Activated T-helper 17 cell treated with anti-CD3 and anti-CD28 coated beads, Interleukin-2, amount 50 U/mL, for 72 hours (primary cell): Measurements from ENCODE around the gene CECR2. TPM values are rescaled to one million over a fixed set of nuclear protein-coding genes. Genes with fewer than 3 reads are reported as not detected.
A peak's percentile ranks its signal among the peaks of the same experiment; 100 is the strongest.

Source experiments
- ATAC-seq: fragments of 150-1000 bp; cut with Tn5 transposase; replicated peaks from 2 replicates; pipeline ENCODE4 v1.10.0; 2021; ENCODE audit warnings: mild to moderate bottlenecking, moderate library complexity
- H3K27ac Mint-ChIP-seq: one replicate; pipeline ENCODE4 v1.8.0; 2022; ENCODE audit warnings: mixed read lengths
- H3K27me3 Mint-ChIP-seq: one replicate; pipeline ENCODE4 v1.8.0; 2022; ENCODE audit warnings: mixed read lengths
- H3K36me3 Mint-ChIP-seq: one replicate; pipeline ENCODE4 v1.8.0; 2022; ENCODE audit warnings: low read depth, mild to moderate bottlenecking, mixed read lengths
- H3K4me1 Mint-ChIP-seq: one replicate; pipeline ENCODE4 v1.8.0; 2022; ENCODE audit warnings: mixed read lengths
- H3K4me3 Mint-ChIP-seq: one replicate; pipeline ENCODE4 v1.8.0; 2022; ENCODE audit warnings: mild to moderate bottlenecking, mixed read lengths
- H3K9me3 Mint-ChIP-seq: one replicate; pipeline ENCODE4 v1.8.0; 2022; ENCODE audit warnings: mixed read lengths
- total RNA-seq, 2 donors: library from RNA; stranded (reverse); gene quantifications; one replicate each; pipeline ENCODE4 v1.2.3, GENCODE V29; 2022

CECR2 gene
- total RNA-seq, 2 donors from 2014 or later, result 0.06 to 0.19 TPM

GRCh38 chr22:17581631-17582030, 212.4 kb downstream of the CECR2 start:
- no peak for ATAC-seq
- Mint-ChIP-seq H3K4me3 (no peak overlapping the region), H3K36me3 (no peaks in the 10 kb centered on the region), H3K9me3 (no peaks in the 10 kb centered on the region), H3K4me1 (no peaks in the 10 kb centered on the region), H3K27ac (no peak overlapping the region), H3K27me3 (no peaks in the 10 kb centered on the region)

GRCh38 chr22:17583151-17583550, 213.9 kb downstream of the CECR2 start:
- no peaks in the 10 kb centered on the region for H3K27me3 Mint-ChIP-seq
- H3K9me3 Mint-ChIP-seq, result no peaks in the 10 kb centered on the region
- H3K27ac Mint-ChIP-seq, result no peak overlapping the region

GRCh38 chr22:17586831-17587440, 217.7 kb downstream of the CECR2 start:
- H3K4me3 Mint-ChIP-seq, result no peak overlapping the region
- H3K27ac Mint-ChIP-seq, result no peak overlapping the region
- H3K9me3 Mint-ChIP-seq, result no peaks in the 10 kb centered on the region
- ATAC-seq, result no peak
- H3K27me3 Mint-ChIP-seq, result no peaks in the 10 kb centered on the region
- H3K36me3 Mint-ChIP-seq, result peaks cover 21% of the 10 kb centered on the region
- no peaks in the 10 kb centered on the region for H3K4me1 Mint-ChIP-seq

More at GRCh38 chr22:17583151-17583550, 213.9 kb downstream of the CECR2 start:
- Mint-ChIP-seq H3K36me3 (no peaks in the 10 kb centered on the region), H3K4me3 (no peak overlapping the region), H3K4me1 (no peaks in the 10 kb centered on the region)
- no peak for ATAC-seq

GRCh38 chr22:17587629-17588028, 218.4 kb downstream of the CECR2 start:
- H3K4me3 Mint-ChIP-seq, result no peak overlapping the region
- no peaks in the 10 kb centered on the region for H3K4me1 Mint-ChIP-seq
- H3K27ac Mint-ChIP-seq, result no peak overlapping the region
- no peaks in the 10 kb centered on the region for H3K27me3 Mint-ChIP-seq
- peaks cover 28% of the 10 kb centered on the region for H3K36me3 Mint-ChIP-seq
- no peaks in the 10 kb centered on the region for H3K9me3 Mint-ChIP-seq
- no peak for ATAC-seq

GRCh38 chr22:17588606-17589005, 219.3 kb downstream of the CECR2 start:
- Mint-ChIP-seq H3K27ac (no peak overlapping the region), H3K9me3 (no peaks in the 10 kb centered on the region), H3K4me3 (no peak overlapping the region), H3K4me1 (no peaks in the 10 kb centered on the region), H3K27me3 (no peaks in the 10 kb centered on the region), H3K36me3 (peaks cover 38% of the 10 kb centered on the region)
- ATAC-seq, result no peak

- peaks cover 51% of the 10 kb centered on the region for H3K36me3 Mint-ChIP-seq
- no peaks in the 10 kb centered on the region for H3K27me3 Mint-ChIP-seq
- H3K4me3 Mint-ChIP-seq, result no peak overlapping the region
- H3K27ac Mint-ChIP-seq, result no peak overlapping the region
- H3K4me1 Mint-ChIP-seq, result no peaks in the 10 kb centered on the region
- H3K9me3 Mint-ChIP-seq, result no peaks in the 10 kb centered on the region
- no peak for ATAC-seq
Measured at GRCh38 chr22:17589810-17590375, 220.6 kb downstream of the CECR2 start.

- no peak overlapping the region for H3K4me3 Mint-ChIP-seq
- no peaks in the 10 kb centered on the region for H3K27me3 Mint-ChIP-seq
- H3K4me1 Mint-ChIP-seq, result no peaks in the 10 kb centered on the region
- no peak for ATAC-seq
- H3K36me3 Mint-ChIP-seq, result peaks cover 58% of the 10 kb centered on the region
- no peak overlapping the region for H3K27ac Mint-ChIP-seq
- H3K9me3 Mint-ChIP-seq, result no peaks in the 10 kb centered on the region
Measured at GRCh38 chr22:17590586-17590985, 221.3 kb downstream of the CECR2 start.

- Mint-ChIP-seq H3K27me3 (no peaks in the 10 kb centered on the region), H3K4me3 (no peak overlapping the region), H3K27ac (no peak overlapping the region), H3K9me3 (no peaks in the 10 kb centered on the region), H3K36me3 (peaks cover 74% of the 10 kb centered on the region), H3K4me1 (no peaks in the 10 kb centered on the region)
- no peak for ATAC-seq
Measured at GRCh38 chr22:17592201-17592600, 222.9 kb downstream of the CECR2 start.

- Mint-ChIP-seq H3K4me3 (no peak overlapping the region), H3K36me3 (peaks cover 100% of the 10 kb centered on the region), H3K9me3 (no peaks in the 10 kb centered on the region), H3K27ac (peak overlapping the region; percentile 5), H3K4me1 (no peaks in the 10 kb centered on the region), H3K27me3 (no peaks in the 10 kb centered on the region)
- no peak for ATAC-seq
Measured at GRCh38 chr22:17596226-17596625, 227.0 kb downstream of the CECR2 start.

- H3K4me3 Mint-ChIP-seq, result no peak overlapping the region
- peaks cover 100% of the 10 kb centered on the region for H3K36me3 Mint-ChIP-seq
- no peaks in the 10 kb centered on the region for H3K27me3 Mint-ChIP-seq
- no peaks in the 10 kb centered on the region for H3K9me3 Mint-ChIP-seq
- ATAC-seq, result peak; percentile 67
- H3K27ac Mint-ChIP-seq, result no peak overlapping the region
- H3K4me1 Mint-ChIP-seq, result no peaks in the 10 kb centered on the region
Measured at GRCh38 chr22:17597217-17597616, 228.0 kb downstream of the CECR2 start.

GRCh38 chr22:17598318-17598717, 229.1 kb downstream of the CECR2 start:
- H3K27me3 Mint-ChIP-seq, result no peaks in the 10 kb centered on the region
- H3K27ac Mint-ChIP-seq, result peak overlapping the region; percentile 39
- ATAC-seq, result no peak
- peaks cover 92% of the 10 kb centered on the region for H3K36me3 Mint-ChIP-seq
- no peak overlapping the region for H3K4me3 Mint-ChIP-seq
- H3K9me3 Mint-ChIP-seq, result no peaks in the 10 kb centered on the region
- H3K4me1 Mint-ChIP-seq, result no peaks in the 10 kb centered on the region

- Mint-ChIP-seq H3K4me1 (no peaks in the 10 kb centered on the region), H3K27me3 (no peaks in the 10 kb centered on the region), H3K27ac (peak overlapping the region; percentile 10), H3K9me3 (no peaks in the 10 kb centered on the region), H3K36me3 (peaks cover 79% of the 10 kb centered on the region), H3K4me3 (no peak overlapping the region)
- ATAC-seq, result no peak
Measured at GRCh38 chr22:17601031-17601430, 231.8 kb downstream of the CECR2 start.

- no peak for ATAC-seq
- Mint-ChIP-seq H3K4me1 (no peaks in the 10 kb centered on the region), H3K36me3 (peaks cover 52% of the 10 kb centered on the region), H3K4me3 (no peak overlapping the region), H3K9me3 (no peaks in the 10 kb centered on the region), H3K27me3 (no peaks in the 10 kb centered on the region), H3K27ac (no peak overlapping the region)
Measured at GRCh38 chr22:17603668-17604067, 234.4 kb downstream of the CECR2 start.

GRCh38 chr22:17606496-17606895, 237.2 kb downstream of the CECR2 start:
- ATAC-seq, result no peak
- Mint-ChIP-seq H3K27ac (no peak overlapping the region), H3K4me3 (no peak overlapping the region), H3K36me3 (peaks cover 46% of the 10 kb centered on the region), H3K9me3 (no peaks in the 10 kb centered on the region), H3K4me1 (no peaks in the 10 kb centered on the region), H3K27me3 (no peaks in the 10 kb centered on the region)
